22Rv1 (cell line): ENCODE results near the gene CGNL1.

Experiments used
- CTCF ChIP-seq: fragments of 450-650 bp; IDR thresholded peaks from 2 replicates; pipeline ENCODE4 v1.5.1; 2017; ENCODE audit warnings: mild to moderate bottlenecking
- ZFX ChIP-seq: fragments of 450-650 bp; IDR thresholded peaks from 2 replicates; pipeline ENCODE4 v1.6.1; 2017; ENCODE audit warnings: antibody characterized with exemption, borderline replicate concordance

GRCh38 chr15:57380854-57381253, 4.5 kb downstream of the CGNL1 start:
- TF ChIP-seq CTCF (no peak), ZFX (no peak)
